Measurements from ENCODE around the gene CTRB2.

DNA sequence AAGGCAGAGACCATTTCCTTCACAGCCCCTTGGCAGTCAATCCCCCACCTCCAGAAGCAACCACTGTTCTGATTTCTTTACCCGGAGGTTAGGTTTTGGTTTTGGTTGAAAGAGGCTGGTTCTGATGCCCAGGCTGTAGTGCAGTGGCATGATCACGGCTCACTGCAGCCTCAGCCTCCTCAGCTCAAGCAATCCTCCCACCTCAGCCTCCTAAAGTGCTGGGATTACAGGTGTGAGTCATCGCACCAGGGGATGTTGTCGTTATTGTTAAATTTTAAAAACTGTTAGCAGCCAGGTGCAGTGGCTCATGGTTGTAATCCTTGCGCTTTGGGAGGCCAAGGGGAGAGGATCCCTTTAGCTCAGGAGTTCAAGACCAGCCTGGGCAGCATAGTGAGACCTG, 3.0 kb upstream of the CTRB2 start:
- TF ChIP-seq CTCF (IDR thresholded peaks at IDR 0.05) (no peak), POLR2A (IDR thresholded peaks at IDR 0.05) (no peak)
